GM12878 (cell line): ENCODE results near the gene AP2A2.

ENCODE experiments used
- CTCF ChIP-seq, 3 experiments: IDR thresholded peaks in 2 of 3; conservative IDR thresholded peaks in 1 of 3; 2 replicates each; pipeline ENCODE4 v1.5.1; 2011; ENCODE audit warnings: low read depth in 3 of 3, low read length in 3 of 3, mild to moderate bottlenecking in 3 of 3, control low read depth in 2 of 3, moderate library complexity in 2 of 3, inconsistent platforms in 1 of 3, mixed read lengths in 1 of 3; ENCODE audit not compliant: control insufficient read depth in 2 of 3, insufficient read depth in 1 of 3; ENCODE audit errors: extremely low read depth in 1 of 3
- ESRRA ChIP-seq: IDR thresholded peaks from 2 replicates; pipeline ENCODE4 v1.6.1; 2012; ENCODE audit warnings: mild to moderate bottlenecking, low read length, improper control_type of control experiment
- GABPA ChIP-seq: IDR thresholded peaks from 2 replicates; pipeline ENCODE4 v1.6.1; 2014; ENCODE audit warnings: antibody characterized with exemption, low read depth, mild to moderate bottlenecking, inconsistent platforms
- POLR2AphosphoS5 ChIP-seq: IDR thresholded peaks from 2 replicates; pipeline ENCODE4 v1.6.1; 2011; ENCODE audit warnings: mild to moderate bottlenecking, low read length, inconsistent platforms
- REST ChIP-seq: IDR thresholded peaks from 2 replicates; pipeline ENCODE4 v1.6.1; 2012; ENCODE audit warnings: mild to moderate bottlenecking, low read depth, low read length
- YY1 ChIP-seq: IDR thresholded peaks from 2 replicates; pipeline ENCODE4 v1.6.1; 2011; ENCODE audit warnings: low read depth, mild to moderate bottlenecking, low read length
- ZNF24 ChIP-seq: fragments of 450-650 bp; IDR thresholded peaks from 2 replicates; pipeline ENCODE4 v1.6.1; 2017; ENCODE audit warnings: antibody characterized with exemption, mild to moderate bottlenecking

GRCh38 chr11:910589-911030 is 15.1 kb upstream of the AP2A2 start, which contains the start of gene CHID1:
- TF ChIP-seq ZNF24 (no peak), YY1 (no peak), ESRRA (no peak), POLR2AphosphoS5 (peak; percentile 45; the same call in 1 of the 2 replicates), CTCF (IDR thresholded peaks at IDR 0.05 in 2 of 3, conservative IDR thresholded peaks at IDR 0.05 in 1 of 3; ENCODE audit: control insufficient read depth in 2 of 3, extremely low read depth in 1 of 3, insufficient read depth in 1 of 3, low read depth in 3 of 3, low read length in 3 of 3) (no peak), REST (no peak), GABPA (peak; percentile 87)
